ENCODE data around the gene HSPB1.
A peak's percentile ranks its signal among the peaks of the same experiment; 100 is the strongest.
"Not testable (repeated sequence)": the region's sequence is repeated elsewhere in the genome, so short reads cannot be mapped to it uniquely, and the experiment has no call there.

Gene HSPB1

DNA sequence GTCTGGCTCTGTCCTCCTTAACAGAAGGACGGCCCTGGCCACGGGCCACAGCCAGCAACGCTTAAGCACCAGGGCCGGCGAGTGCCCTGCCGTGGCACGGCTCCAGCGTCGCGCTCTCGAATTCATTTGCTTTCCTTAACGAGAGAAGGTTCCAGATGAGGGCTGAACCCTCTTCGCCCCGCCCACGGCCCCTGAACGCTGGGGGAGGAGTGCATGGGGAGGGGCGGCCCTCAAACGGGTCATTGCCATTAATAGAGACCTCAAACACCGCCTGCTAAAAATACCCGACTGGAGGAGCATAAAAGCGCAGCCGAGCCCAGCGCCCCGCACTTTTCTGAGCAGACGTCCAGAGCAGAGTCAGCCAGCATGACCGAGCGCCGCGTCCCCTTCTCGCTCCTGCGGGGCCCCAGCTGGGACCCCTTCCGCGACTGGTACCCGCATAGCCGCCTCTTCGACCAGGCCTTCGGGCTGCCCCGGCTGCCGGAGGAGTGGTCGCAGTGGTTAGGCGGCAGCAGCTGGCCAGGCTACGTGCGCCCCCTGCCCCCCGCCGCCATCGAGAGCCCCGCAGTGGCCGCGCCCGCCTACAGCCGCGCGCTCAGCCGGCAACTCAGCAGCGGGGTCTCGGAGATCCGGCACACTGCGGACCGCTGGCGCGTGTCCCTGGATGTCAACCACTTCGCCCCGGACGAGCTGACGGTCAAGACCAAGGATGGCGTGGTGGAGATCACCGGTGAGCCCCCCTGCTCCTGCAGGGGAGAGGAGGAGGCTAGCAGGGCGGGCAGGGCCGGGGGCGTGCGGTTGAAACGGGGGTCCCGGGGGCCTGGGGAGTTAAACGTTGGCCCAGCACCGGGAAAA lies at the start of gene HSPB1:
HSPB1 (plus strand) TSS at position 327 of the 855 bp plus-strand sequence; CDS start at position 367, 40 bp downstream.
- peak; percentile 85 to 93 (median 90) for DNase-seq

DNA sequence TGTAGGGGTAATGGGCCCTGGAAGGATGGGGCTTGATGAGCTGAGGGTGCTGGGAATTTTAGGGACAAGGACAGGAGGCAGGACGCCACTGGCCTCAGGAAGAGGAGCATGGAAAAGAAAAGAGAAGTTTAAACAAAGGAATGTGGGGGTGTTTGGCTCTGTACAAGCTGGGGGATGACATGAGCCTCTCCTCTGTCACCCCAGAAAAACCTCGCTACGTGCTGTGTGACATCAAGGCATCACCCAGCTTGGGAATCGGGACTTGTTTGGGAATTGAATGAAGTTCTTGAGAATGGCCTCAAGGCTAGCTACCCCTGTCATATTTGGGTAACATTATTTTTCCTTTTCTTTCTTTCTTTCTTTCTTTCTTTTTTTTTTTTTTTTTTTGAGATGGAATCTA lies 47.7 kb upstream of the HSPB1 start:
- no peak for DNase-seq

DNA sequence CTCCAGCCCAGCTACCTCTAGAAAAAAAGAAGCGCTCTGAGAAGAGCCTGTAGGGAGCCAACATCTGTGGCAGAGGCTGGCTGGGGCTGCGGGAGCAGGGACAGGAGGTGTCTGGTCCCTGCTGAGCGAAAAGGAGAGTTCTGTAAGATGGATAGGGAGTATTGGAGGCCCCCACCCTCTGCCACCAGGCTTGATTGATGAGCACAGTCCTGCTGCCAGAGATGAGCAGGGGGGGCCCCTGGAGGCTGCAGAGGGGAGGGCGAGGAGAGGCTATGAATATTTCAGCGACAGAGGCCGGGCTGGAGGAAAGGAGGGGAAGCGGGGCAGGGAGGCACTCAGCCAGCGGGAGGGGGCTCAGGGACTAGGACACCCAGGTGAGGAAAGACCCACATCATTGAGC lies 44.5 kb upstream of the HSPB1 start:
- DNase-seq = no peak

DNA sequence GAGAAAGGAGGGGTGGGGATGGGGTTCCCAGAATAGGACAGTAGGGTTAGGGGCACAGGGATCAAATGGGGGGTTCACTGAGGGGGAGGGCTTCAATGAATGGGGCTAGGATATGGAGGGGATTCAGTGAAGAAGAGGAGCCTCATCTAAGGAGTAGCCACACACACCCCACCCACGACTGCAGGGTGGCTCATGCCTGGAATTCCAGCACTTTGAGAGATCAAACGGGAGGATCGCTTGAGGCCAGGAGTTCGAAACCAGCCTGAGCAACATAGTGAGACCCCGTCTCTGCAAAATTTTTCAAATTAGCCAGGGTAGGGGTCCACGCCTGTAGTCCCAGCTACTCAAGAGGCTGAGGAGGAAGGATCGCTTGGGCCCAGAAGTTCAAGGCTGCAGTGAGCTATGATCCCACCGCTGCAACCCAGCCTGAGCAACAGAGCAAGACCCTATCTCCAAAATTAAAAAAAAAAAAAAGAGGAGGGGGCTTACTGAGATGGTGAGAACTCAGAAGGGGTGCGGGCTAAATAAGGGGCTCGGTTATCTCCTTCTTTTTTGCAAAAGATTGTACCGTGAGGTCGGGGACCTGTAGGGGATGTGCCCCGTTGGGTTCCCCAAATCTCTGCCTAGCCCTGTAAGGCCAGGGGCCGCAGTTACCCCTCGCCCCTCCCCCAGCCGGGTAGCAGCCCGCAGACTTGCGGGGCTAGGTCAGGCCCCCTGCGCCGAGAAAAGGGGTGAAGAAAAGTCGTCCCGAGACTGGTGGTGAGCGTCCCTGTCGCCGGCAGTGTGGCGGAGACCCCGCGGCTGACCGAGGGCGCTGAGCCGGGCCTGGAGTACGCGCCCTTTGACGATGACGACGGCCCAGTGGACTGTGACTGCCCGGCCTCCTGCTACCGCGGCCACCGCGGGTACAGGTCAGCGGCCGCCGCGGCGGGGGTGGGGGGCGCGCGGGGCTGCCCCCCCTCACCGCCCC lies 43.1 kb upstream of the HSPB1 start:
- peak in 1 of 3 experiments; percentile 74 for DNase-seq

DNA sequence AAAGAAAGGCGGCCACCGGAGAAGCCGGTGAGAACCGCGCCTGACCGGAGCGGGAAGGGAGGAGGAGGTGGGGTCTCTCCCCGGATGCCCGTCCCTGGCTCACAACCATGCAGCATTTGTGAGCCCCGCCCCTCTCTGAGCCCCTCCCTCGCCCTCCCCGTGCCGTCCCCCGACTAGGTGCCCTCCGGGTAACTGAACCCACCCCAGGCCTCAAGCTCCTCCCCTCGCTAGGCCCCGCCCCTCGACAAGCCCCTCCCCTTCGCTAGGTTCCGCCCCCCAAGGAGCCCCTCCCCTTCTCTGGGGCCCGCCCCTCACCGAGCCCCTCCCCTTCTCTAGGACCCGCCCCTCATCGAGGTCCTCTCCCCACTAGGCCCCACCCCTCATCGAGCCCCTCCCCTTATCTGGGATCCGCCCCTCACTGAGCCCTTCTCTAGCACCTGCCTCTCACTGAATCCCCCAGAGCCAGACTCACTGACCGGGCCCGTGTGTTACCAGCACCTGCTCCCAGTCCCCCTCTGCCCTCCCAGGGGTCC lies 42.2 kb upstream of the HSPB1 start:
- DNase-seq = peak; percentile 76 to 98 (median 92)

DNA sequence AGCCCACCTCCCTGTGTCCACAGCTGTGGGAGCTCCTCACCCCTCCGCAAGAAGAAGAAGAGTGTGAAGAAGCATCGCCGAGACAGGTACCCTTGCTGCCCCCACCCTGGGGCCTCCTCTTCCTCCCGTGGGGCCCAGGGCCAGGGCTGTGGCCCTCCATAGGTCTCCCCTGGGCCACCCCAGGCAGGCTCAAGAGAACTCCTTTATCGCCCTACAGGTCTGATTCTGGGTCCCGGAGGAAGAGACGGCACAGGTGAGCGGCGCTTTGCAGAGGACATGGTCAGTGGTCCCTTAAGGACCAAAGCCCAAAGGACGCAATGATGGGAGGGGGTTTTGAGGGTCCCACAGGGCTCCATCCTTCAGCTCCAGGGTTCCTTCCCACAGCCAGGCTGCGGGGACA lies 41.1 kb upstream of the HSPB1 start:
- DNase-seq = no peak

DNA sequence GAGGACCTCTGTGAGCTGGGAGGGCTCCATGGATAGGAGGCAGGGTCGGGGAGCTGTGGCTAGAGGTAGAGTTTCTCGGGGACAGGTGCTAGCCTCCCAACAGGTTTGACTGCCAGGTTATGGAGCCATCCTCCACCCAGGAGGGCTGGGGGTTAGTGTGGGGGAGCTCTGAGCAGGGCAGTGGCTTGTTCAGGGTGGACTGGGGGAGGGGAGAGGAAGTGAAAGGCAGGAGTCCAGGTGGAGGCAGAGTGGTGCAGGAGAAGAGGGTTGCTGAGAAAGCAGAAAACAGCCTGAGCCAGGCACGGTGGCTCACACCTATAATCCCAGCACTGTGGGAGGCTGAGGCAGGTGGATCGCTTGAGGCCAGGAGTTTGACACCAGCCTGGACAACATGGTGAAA lies 40.5 kb upstream of the HSPB1 start:
- peak in 1 of 3 experiments; percentile 51 for DNase-seq

DNA sequence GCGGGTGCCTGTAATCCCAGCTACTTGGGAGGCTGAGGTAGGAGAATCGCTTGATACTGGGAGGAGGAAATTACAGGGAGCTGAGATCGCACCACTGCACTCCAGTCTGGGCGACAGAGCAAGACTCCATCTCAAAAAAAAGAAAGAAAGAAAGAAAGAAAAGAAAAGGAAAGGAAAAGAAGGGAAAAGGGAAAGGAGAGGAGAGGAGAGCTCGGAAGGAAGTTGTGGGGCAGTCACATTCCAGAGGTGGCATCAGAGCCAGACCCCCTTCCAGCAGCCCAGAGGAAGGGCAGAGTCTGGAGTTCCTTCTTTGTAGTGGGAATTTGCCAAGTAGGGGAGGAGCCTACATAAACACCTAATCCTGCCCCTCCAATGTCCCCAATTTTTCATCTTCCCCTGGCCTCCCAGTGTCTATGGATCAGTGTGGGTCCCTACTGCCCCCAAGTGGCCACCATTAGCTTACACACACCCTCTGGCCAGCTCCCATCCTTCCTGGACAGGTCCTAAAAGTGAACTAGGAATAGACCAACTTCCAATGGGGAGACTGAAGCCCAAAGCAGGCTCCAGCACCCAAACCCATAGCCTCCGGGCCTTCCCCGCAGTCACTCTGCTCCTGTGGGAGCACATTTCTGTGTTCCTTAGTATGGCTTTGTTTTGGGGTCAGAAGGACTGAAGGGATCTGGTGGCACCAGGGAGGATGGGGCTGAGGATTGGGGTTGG lies 39.6 kb upstream of the HSPB1 start:
- peak; percentile 22 to 82 (median 52) for DNase-seq

DNA sequence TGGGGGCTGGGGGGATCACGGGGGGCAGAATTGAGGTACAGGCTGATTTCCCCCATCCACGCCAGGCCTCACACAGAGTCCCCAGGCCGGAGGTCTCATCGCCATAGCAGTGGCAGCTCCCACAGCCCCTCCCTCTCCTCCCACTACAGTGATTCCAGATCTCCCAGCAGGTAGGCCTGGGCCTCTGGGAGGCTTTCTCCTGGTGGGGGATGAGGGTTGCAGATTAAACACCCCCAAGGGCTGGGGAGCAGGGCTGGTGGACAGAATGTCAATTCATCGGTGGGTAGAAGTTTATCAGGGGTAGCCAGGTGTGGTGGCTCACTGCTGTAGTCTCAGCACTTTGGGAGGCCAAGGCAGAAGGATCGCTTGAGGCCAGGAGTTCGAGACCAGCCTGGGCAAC lies 37.2 kb upstream of the HSPB1 start:
- peak in 1 of 3 experiments; percentile 18 for DNase-seq

DNA sequence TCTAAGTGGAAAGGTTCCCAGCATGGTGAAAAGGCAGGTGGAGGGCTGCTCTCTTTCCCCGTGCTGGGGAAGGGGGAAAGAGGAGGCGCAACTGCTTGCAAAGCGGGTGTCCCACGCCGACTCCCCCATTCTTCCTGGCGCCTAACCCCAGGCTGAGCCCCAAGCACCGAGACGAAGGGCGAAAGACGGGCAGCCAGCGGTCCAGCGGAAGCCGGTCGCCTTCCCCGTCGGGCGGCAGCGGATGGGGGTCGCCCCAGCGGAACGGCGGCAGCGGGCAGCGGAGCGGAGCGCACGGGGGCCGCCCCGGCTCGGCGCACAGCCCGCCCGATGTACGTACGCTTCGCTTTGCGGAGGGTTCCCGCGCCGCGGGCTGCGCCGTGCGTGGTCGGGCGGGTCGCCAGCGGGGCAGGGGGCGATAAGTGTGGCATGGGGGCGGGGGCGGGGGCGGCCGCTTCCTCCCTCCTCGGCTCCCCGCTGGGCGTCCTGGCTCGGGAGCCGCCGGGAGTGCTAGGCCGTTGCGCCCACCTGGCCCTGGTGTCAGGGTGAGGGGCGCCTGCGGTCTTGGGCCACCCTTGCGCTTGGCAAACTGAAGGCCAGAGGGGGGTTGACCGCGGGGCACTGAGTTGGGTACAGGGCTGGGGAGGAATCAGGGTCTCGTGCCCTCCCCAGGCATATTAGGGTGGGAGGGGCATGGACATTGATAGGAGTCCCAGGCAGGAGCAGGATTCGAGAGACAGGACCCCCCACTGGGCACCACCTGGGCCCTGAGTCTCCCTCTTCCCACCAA lies 35.2 kb upstream of the HSPB1 start:
- no peak for DNase-seq

DNA sequence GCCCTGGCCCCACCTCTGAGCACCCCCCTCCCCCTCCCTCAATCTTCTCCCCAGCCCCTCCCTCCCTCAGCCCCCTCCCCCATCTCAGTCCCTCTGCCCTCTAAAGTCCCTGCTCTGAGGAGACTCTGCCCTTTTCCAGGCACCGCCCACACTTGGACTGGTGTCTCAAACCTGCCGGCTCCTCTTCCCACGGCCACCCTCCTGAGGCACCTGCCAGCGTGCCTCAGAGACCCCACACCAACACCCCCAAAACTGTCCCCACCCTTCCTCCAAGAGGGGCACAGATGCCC lies 34.6 kb upstream of the HSPB1 start:
- no peak for DNase-seq

DNA sequence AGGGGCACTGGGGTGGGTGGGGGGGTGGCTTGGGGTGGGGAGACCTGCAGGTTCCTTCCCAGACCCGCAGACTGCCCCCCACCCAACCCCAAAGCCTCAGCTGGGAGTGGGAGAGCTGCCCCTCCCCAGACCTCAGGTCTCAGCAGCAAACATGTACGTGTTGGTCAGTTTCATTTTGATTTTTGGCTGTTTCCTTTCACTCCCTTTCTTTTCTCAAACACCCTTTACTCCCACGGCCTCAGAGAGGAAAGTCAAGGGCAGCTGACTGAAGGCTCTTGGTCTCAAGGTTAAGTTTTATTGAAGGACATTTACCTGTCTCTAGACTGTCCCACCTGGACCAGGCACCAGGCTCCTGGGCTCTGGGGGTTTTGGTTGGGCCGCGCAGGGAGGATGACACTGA lies 34.1 kb upstream of the HSPB1 start:
- DNase-seq = no peak

DNA sequence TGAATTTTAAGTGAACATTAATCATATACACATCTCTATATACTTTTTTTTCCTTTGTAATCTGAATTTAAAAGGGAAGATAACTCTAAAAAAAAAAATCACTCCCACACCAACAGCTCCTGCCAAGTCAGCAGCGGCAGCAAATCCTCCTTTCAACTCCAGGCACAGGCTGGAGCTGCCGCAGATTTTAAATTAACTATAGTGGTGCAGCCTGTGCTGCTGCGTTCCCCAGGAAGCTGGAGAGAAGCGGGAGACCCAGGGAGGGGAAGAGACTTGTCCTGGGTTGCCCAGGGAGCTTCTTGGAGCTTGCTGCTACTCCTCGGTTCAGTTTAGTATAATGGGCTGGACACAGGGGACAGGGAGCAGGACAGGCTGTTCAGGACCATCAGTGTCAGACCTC lies 32.6 kb upstream of the HSPB1 start:
- no peak for DNase-seq

DNA sequence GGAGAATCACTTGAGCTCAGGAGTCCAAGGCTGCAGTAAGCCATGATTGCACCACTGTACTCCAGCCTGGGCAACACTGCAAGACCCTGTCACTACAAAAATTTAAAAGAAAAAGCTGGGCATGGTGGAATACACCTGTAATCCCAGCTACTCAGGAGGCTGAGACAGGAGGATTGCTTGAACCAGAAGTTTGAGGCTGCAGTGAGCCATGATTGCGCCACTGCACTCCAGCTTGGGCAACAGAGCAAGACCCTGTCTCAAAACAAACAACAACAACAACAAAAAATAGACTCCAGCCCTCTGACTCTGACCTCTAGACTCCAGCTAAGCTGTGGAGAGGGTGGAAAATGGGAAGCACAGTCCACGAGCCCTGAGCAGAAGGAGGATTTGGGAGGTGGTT lies 31.1 kb upstream of the HSPB1 start:
- DNase-seq = not testable (repeated sequence)

DNA sequence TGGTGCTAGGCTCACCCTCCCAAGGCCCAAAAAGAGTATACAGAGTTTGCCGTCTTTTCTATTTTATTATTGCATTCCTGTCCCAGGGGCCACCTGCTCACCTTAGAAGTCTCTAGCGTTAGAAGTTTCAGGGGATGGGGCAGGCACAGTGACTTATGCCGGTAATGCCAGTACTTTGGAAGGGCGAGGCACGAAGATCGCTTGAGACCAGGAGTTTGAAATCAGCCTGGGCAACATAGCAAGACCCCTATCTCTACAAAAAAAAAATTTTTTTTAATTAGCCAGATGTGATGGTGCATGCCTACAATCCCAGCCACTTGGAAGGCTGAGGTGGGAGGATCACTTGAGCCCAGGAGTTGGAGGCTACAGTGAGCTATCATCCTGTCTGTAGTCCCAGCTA lies 30.3 kb upstream of the HSPB1 start:
- no peak for DNase-seq

DNA sequence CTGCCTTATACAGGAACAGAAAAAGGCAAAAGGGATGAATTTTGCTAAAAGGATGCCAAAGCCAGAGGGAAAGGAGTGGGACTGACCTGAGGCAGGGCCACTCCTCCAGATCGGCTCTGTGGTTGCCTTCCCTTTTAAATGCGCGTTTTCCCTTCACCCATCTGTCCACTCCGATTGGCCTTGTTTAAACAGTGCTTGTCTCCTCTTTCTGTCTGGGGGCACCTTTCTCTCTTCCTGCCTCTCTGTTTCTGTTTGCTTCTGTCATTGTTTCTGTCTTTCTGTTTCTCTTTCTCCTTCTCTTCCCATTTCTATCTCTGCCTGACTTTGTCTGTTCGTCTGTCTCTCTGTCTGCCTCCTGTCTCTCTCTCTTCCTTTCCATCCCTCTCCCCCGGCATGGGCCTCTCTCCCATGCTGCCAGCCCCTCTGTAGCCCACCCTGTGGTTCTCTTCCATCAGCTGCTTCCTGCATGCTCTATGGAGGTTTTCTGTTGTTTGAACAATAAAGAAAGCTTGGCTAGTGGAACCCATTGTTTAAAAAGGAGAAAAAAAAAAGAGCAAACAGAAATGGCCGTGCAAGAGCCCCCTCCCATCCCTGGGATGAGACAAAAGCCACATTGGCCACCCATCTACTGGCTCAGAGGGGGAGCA lies 29.5 kb upstream of the HSPB1 start:
- peak in 2 of 3 experiments; percentile 22 to 67 for DNase-seq

DNA sequence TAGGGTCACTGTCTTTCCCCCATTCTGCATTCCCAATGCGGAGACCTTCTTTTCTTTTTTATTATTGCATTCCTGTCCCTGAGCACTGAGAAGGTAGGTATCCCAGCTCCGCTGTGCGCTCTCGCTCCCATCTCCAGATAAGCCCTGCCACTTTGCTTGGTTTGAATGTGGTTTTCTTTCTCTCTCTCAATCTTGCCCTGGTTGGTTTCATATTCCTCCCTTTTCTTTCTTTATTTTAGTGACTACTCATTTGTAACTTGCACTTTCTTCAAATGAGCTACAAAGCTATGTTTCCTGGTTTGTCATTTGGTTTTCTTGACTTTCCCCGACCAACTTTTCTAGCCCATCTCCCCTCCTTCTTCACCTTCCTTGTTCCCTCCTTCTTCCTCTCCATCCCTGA lies 29.0 kb upstream of the HSPB1 start:
- no peak for DNase-seq

DNA sequence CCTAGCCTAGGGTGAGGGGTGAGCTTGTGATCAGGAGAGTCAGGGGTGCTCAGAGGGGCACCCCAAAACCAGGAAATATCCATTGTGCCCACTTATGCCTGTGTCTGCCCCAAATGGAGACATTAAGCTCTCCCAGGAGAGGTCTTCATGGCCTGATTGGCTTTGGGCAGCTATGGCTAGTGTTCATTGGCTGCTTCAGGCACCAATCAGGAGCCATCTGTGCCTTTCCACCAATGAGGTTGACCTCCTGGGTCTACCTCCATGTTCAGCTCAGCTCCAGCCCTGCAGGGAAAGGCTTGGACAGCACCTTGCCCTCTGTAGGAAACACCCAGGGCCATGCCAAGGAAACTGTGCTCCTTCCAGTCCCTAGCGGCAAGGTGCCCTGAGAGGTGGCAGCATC lies 23.9 kb upstream of the HSPB1 start:
- no peak for DNase-seq

DNA sequence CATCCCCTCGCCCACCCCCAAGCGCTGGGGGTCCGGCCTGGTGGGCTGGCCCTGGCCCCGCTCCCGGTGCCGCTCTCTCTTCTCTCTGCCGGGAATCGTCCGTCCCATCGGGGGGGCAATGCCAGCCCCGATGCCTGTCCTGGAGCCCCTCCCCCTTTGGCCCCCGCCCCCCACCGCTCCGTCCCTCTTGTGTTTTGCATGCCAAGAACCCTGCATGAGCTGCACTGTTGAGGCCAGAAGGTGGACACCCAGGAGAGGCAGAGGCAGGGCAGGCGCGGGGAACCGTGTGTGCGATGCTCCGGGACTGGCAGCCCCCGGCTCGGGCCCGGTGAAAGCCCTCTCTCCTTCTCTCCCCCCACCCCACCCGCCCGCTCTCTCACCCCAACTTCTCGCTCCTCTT lies 22.1 kb upstream of the HSPB1 start:
- no peak for DNase-seq

DNA sequence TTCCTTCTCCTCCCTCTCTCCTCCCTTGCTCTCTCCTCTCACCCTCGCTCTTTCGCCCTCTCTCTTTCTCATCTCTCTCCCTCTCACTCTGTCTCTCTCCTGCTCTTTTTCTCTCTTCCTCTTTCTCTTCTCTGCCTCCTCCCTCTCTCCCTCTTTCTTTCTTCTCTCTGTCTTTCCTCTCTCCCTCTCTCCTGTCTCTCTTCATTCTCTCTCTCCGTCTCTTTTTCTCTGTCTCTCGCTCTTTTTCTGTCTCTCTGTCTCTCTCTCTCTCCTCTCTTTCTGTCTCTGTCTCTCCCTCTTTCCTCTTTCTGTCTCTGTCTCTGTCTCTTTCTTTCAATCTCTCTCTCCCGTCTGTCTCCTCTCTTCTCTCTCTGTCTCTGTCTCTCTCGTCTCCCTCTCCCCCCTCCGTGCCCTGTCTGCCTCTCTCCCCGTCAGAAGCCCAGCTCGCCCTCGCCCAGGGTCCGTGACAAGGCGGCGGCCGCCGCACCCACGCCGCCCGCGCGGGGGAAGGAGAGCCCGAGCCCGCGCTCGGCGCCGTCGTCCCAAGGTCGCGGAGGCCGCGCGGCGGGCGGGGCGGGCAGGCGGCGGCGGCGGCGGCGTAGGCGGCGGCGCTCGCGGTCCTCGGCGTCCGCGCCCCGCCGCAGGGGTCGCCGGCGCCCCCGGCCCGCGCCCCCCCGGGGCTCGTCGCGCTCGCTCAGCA lies 21.3 kb upstream of the HSPB1 start:
- peak in 2 of 3 experiments; percentile 34 to 51 for DNase-seq

All from NCI-H1417 (cell line).